Eye (tissue), 1 donor: ENCODE data around the gene ASNS.
"Not testable (repeated sequence)": the region's sequence is repeated elsewhere in the genome, so short reads cannot be mapped to it uniquely, and the experiment has no call there.

Experiments
- DNase-seq: peaks from one replicate; pipeline ENCODE4 v3.0.0-alpha.2; 2015

Gene ASNS

GRCh38 chr7:97872025-97872669 is at the start of gene ASNS:
Gene ASNS (minus strand): TSS chr7:97872408. CDS start chr7:97869156, 3,252 bp downstream.
- DNase-seq, result peak; percentile 97

- not testable (repeated sequence) for DNase-seq
Observed at GRCh38 chr7:97921254-97921653, 49.0 kb upstream of the ASNS start.

GRCh38 chr7:97915267-97915666 is 43.1 kb upstream of the ASNS start:
- DNase-seq, result not testable (repeated sequence)

- DNase-seq, result not testable (repeated sequence)
Observed at GRCh38 chr7:97912294-97912693, 40.1 kb upstream of the ASNS start.

- not testable (repeated sequence) for DNase-seq
Observed at GRCh38 chr7:97896893-97897292, 24.7 kb upstream of the ASNS start.

- not testable (repeated sequence) for DNase-seq
Observed at GRCh38 chr7:97891721-97892120, 19.5 kb upstream of the ASNS start.

GRCh38 chr7:97879527-97879926 is 7.3 kb upstream of the ASNS start:
- not testable (repeated sequence) for DNase-seq

GRCh38 chr7:97874894-97875293 is 2.7 kb upstream of the ASNS start:
- not testable (repeated sequence) for DNase-seq

GRCh38 chr7:97873606-97874005 is 1.4 kb upstream of the ASNS start:
- DNase-seq, result no peak

GRCh38 chr7:97871659-97872024 is 566 bp downstream of the ASNS start:
- DNase-seq, result no peak

GRCh38 chr7:97868788-97869187 is 3.4 kb downstream of the ASNS start:
- no peak for DNase-seq

- DNase-seq, result no peak
Observed at GRCh38 chr7:97868314-97868713, 3.9 kb downstream of the ASNS start.

GRCh38 chr7:97865104-97865503 is 7.1 kb downstream of the ASNS start:
- DNase-seq, result no peak

- DNase-seq, result no peak
Observed at GRCh38 chr7:97859606-97860204, 12.5 kb downstream of the ASNS start.

- no peak for DNase-seq
Observed at GRCh38 chr7:97858221-97858620, 14.0 kb downstream of the ASNS start.

GRCh38 chr7:97857544-97857943 is 14.7 kb downstream of the ASNS start:
- no peak for DNase-seq

GRCh38 chr7:97851683-97852082 is 20.5 kb downstream of the ASNS start:
- DNase-seq, result no peak

GRCh38 chr7:97850262-97851031 is 21.8 kb downstream of the ASNS start:
- not testable (repeated sequence) for DNase-seq

GRCh38 chr7:97847791-97848190 is 24.4 kb downstream of the ASNS start:
- DNase-seq, result no peak

- DNase-seq, result no peak
Observed at GRCh38 chr7:97846945-97847344, 25.3 kb downstream of the ASNS start.

- DNase-seq, result peak; percentile 67
Observed at GRCh38 chr7:97845622-97846203, 26.5 kb downstream of the ASNS start.

GRCh38 chr7:97844036-97844435 is 28.2 kb downstream of the ASNS start:
- DNase-seq, result no peak

GRCh38 chr7:97842772-97843345 is 29.3 kb downstream of the ASNS start:
- DNase-seq, result no peak
